HG03432 (cell line): Measurements from ENCODE around the gene IP6K1.
"Not testable (repeated sequence)": the region's sequence is repeated elsewhere in the genome, so short reads cannot be mapped to it uniquely, and the experiment has no call there.

ENCODE experiments used
- ATAC-seq: cut with Tn5 transposase; IDR thresholded peaks from one replicate; pipeline ENCODE4 v1.9.1; 2021; ENCODE audit warnings: mild to moderate bottlenecking, moderate library complexity; ENCODE audit not compliant: unreplicated experiment

IP6K1 gene

DNA sequence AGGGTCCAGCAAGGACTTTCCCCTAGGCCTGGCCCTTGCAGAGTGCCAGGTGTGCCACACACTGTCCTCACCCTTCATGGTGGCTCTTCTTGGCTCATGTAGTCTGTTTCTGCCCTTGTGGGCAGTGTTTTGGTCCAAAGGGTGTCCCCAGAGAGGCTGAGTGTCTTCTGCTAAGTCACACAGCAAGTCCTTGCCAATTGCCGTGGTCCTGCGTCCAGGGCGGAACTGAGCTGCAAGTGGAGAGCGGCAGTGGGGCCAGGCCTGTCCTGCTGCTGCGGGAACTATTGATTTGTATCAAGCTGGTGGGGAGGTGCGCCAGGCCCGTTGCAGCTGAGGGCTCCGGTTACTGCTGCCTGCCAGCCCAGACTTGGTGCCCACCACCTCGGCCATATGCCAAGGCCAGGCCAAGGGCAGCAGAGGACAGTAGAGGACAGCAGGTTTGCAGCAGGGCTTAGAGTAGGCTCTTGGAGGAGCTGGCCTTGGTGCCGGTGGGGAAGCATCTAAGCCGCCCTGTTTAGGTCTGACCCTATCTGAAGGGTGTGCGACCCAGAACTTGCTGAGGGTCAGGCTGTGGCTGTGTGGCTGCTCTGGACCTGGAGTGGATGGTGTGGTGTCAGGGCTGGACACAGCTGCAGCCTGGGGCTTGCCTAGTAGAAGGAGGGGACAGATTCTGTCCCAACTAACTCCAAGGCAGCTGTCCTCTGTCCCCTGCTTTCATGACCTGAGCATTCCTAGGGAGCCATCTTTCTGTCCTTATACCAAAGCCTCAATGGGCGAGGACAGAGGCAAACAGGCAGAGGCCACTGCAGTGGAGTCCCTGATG is 71.4 kb downstream of the IP6K1 start:
- ATAC-seq, result no peak

DNA sequence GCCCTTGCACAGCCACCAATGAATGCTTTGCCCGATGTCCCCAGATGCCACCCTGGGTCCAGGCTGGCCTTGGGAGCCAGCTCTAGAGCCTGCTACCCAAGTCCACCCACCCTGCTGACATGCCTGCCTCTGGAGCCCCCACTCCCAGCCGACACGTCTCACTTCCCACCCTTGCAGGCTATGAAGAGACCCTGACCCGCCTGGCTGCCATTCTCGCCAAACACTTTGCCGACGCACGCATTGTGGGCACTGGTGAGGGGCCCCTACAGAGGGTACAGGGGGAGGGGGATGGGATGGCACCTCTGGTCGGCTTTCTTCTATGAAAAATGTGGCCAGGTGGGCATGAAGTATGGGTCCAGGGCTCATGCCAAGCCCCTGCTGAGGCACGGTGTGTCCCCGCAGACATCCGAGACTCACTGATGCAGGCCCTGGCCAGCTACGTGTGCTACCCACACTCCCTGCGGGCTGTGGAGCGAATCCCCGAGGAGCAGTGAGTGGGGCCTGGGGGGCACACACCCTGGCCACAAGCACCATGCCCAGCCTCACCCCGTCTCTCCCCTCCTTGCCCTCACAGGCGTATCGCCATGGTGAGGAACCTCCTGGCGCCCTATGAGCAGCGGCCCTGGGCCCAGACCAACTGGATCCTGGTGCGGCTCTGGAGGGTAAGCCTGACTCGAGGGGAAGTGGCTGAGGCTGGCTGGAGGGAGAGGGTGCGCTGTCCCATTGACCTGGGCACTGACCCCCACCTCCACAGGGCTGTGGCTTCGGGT is 72.8 kb downstream of the IP6K1 start:
- no peak for ATAC-seq

GRCh38 chr3:49712631-49713317 is 73.6 kb downstream of the IP6K1 start:
- ATAC-seq, result no peak

- no peak for ATAC-seq
Observed at GRCh38 chr3:49712166-49712565, 74.2 kb downstream of the IP6K1 start.

- no peak for ATAC-seq
Observed at GRCh38 chr3:49711489-49711888, 74.9 kb downstream of the IP6K1 start.

DNA sequence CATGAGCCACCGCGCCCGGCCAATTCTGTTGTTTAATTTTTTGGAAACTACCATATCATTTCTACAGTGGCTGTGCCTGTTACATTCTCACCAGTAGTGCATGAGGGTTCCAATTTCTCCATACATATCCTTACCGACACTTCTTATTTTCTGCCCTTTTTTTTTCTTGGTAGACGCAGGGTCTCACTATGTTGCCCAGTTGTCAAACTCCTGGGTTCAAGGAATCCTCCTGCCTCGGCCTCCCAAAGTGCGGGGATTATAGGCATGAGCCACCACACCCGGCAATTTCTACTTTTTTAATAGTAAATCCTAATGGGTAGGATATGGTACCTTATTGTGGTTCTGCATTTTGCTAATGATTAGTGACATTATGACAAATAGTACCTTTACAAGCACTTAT is 76.5 kb downstream of the IP6K1 start:
- no peak for ATAC-seq

- no peak for ATAC-seq
Observed at GRCh38 chr3:49707113-49707480, 79.2 kb downstream of the IP6K1 start.

GRCh38 chr3:49706456-49707112 is 79.8 kb downstream of the IP6K1 start:
- ATAC-seq, result no peak

DNA sequence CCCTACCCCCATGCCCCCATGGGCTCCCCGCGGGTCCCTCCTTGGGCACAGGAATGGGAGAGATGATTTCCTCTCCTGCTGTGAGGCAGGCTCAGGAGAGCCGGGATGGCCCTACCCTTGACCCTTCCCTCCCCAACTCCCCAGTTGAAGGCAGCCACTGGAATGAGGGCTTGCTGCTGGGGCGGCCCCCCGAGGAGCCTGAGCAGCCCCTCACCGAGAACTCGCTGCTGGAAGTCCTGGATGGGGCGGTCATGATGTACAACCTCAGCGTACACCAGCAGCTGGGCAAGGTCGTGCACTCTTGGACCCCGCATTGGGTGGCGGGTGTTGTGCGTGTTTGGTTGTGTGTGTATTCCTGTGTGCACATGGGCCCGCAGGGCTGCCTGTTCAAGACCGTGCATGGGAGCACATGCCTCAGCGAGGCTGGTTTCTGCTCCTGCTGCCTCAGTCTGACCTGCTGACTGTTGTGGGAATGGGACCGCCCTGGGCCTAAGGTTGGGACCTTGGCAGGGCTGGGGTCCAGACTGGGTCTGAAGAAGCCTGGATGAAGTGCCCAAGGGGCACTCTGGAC is 80.9 kb downstream of the IP6K1 start:
- no peak for ATAC-seq

GRCh38 chr3:49704629-49705028 is 81.7 kb downstream of the IP6K1 start:
- ATAC-seq, result no peak

GRCh38 chr3:49703956-49704355 is 82.4 kb downstream of the IP6K1 start:
- no peak for ATAC-seq

GRCh38 chr3:49703443-49703927 is 82.9 kb downstream of the IP6K1 start:
- ATAC-seq, result peak; percentile 62

DNA sequence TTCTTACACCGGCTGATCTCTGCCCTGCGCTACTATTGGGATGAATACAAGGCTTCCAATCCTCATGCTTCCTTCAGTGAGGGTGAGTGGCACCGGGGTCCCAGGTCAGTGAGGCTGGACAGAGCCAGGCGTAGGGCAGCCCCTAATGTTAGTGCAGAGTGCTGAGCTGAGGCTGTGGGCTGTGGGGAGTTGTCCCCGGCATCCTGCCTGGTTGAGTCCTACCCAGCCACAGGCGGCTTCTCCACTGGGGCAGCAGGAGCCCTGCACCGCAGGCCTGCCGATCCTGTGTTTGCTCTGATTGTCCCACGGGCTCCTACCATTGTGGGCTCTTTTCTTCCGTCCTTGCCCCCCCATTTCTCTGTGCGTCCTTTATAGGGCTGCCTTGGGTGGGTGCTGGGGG is 83.7 kb downstream of the IP6K1 start:
- no peak for ATAC-seq

DNA sequence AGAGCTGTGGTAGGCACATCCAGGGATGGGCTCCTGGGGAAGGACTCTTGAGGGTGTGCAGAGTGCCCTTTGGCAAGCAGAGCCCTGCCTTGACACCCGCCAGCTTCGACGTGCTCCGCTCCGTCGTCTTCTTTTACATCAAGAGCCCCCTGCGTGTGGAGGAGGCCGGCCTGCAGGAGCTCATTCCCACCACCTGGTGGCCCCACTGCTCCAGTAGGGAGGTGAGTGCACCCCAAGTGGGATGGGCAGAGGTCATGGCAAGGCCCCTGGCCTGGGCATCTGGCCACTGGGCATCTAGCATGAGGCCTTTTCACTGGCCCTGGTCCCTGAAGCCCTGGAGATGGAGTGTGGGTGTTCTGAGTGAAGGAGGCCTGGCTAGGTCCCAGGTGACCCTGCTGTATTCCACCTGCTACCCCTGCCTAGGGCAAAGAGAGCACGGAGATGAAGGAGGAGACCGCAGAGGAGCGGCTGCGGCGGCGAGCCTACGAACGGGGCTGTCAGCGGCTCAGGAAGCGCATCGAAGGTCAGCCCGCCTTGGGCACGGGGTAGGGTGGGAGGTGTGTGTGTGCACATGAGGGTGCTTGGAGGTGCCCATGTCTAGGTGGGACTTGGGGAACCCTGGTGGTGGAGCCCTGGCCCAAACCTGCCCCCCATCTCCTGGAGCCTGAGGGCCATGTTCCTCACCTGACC is 84.8 kb downstream of the IP6K1 start:
- no peak for ATAC-seq

DNA sequence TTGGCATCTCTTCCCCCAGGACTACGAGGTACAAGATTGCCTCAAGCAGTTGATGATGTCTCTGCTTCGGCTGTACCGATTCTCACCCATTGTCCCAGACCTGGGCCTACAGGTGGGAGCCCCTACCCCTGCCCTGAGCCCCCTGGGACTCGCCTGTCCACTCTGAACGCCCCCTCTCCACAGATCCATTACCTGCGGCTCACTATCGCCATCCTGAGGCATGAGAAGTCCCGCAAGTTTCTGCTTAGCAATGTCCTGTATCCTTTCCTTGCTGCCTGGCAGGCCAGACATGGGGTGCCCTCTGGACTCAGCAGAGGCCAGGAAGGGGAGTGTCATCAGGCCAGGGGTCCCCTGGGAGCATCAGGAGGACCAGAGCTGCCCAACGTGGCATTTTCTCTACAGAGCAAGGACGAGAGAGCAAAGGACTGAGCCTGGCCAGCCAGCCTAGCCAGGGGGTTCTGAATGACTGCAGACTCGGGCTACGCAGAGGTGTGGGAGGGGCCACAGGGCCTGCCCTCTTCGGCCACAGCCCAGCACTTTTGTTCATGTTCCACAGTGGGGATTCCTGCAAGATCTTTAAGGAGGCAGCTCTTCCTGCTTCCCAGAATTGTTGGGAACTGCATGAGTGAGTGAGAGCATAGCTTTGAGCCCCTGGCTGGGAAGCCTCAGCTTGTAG is 85.8 kb downstream of the IP6K1 start:
- no peak for ATAC-seq

GRCh38 chr3:49700014-49700413 is 86.3 kb downstream of the IP6K1 start:
- no peak for ATAC-seq

- ATAC-seq, result no peak
Observed at GRCh38 chr3:49699281-49699979, 86.9 kb downstream of the IP6K1 start.

GRCh38 chr3:49695350-49696015 is 90.9 kb downstream of the IP6K1 start:
- ATAC-seq, result not testable (repeated sequence)
